Heart left ventricle (tissue), 13 donors: ENCODE measurements around the gene RELT.

Source experiments
- POLR2A ChIP-seq, 2 donors: fragments of 450-650 bp; IDR thresholded peaks; one replicate each; pipeline ENCODE4 v1.6.1; 2017; ENCODE audit warnings: antibody characterized with exemption in 2 of 2, mild to moderate bottlenecking in 2 of 2, moderate library complexity in 2 of 2
- TF ChIP-seq, protein P1 (sequence below), 12 donors: fragments of 200-600 bp; sonication (generic) in 4 of 12; IDR thresholded peaks; one replicate each; pipeline versions ENCODE4 v1.5.0 to v1.8.0; 2018 to 2022; ENCODE audit warnings: antibody characterized with exemption in 12 of 12, mild to moderate bottlenecking in 5 of 12
- donor health status: ischemic (EF 13 %, LVEDD 7.1; RV severe dilation, severe dysfunction).
- donor health status: DM: no; HTN: yes; CAD: no.
- donor health status: DM: no; HTN: no; CAD: no.
- donor health status: ischemic (EF 25% LVEDD 6.9; RV normal size, moderate dysfunction).
- donor health status: ischemic (EF 25% LVEDD 5.7; RV mildly dilated, moderate dysfunction).
- donor health status: ischemic (EF 35%, LVEDD 5.7; RV mildly dilated, moderate dysfunction).
- donor health status: nonischemic (EF 11% LVEDD 7.7; RV severe dilation, severe dysfunction).
- donor health status: DM: yes; HTN: yes; CAD: no.
- donor health status: PGD.
- donor health status: ischemic (EF 29% LVEDD 5.4; RV normal size, mild dysfunction).
- donor health status: nonischemic (EF 23%, LVEDD 6.1; RV moderate dilation, normal function).

DNA sequence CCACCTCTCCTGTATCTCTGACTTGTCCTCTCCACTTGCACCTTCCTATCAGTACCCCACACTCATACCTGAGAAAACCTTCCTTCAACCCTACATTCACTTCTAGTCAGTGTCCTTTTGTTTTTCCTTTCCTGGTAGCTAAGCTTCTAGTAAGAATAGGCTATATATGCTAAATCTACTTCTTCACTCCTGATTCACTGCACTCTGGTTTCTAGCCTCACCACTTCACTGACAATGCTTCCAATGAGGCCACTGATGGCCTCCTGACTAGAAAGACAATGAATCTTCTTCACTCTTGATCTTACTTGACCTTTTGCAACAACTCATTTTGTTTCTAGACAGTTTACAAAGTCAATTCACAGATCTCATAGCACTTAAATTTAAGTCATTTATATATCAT lies 52.0 kb downstream of the RELT start:
- TF ChIP-seq, protein P1, sequence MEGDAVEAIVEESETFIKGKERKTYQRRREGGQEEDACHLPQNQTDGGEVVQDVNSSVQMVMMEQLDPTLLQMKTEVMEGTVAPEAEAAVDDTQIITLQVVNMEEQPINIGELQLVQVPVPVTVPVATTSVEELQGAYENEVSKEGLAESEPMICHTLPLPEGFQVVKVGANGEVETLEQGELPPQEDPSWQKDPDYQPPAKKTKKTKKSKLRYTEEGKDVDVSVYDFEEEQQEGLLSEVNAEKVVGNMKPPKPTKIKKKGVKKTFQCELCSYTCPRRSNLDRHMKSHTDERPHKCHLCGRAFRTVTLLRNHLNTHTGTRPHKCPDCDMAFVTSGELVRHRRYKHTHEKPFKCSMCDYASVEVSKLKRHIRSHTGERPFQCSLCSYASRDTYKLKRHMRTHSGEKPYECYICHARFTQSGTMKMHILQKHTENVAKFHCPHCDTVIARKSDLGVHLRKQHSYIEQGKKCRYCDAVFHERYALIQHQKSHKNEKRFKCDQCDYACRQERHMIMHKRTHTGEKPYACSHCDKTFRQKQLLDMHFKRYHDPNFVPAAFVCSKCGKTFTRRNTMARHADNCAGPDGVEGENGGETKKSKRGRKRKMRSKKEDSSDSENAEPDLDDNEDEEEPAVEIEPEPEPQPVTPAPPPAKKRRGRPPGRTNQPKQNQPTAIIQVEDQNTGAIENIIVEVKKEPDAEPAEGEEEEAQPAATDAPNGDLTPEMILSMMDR (IDR thresholded peaks at IDR 0.05) = no peak
- no peak for TF ChIP-seq POLR2A (IDR thresholded peaks at IDR 0.05)
